Lower leg skin (tissue), 3 donors: ENCODE measurements around the gene NOMO2.
"Not testable (repeated sequence)": the region's sequence is repeated elsewhere in the genome, so short reads cannot be mapped to it uniquely, and the experiment has no call there.

ENCODE experiments used
- POLR2A ChIP-seq, 2 donors: fragments of 450-650 bp; IDR thresholded peaks; one replicate each; pipeline ENCODE4 v1.6.1; 2016 to 2017; ENCODE audit warnings: antibody characterized with exemption in 2 of 2, mild to moderate bottlenecking in 1 of 2, moderate library complexity in 1 of 2
- TF ChIP-seq, protein P1 (sequence below), 3 donors: fragments of 450-650 bp; IDR thresholded peaks; one replicate each; pipeline ENCODE4 v1.5.1; 2016; ENCODE audit warnings: antibody characterized with exemption in 3 of 3, mild to moderate bottlenecking in 3 of 3, moderate library complexity in 2 of 3

DNA sequence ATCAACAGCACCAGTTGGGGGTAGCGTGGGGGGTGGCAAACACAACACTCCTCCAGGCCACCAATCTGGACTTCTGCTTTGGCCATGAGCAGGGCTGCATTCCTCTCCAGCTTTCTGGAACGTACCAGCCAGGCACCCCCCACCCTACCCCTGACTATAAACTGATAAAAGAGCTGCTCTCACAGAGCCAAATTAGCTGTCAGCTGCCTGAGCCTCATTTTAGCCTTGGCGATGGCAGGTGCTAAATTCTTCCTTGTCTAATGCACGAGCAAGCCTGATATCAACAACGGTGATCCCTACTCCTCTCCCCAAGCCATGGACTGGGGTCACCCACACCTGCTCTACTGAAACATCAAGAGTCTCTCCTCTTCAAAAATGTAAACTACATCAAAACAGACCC lies 8.2 kb downstream of the NOMO2 start:
- TF ChIP-seq, protein P1, sequence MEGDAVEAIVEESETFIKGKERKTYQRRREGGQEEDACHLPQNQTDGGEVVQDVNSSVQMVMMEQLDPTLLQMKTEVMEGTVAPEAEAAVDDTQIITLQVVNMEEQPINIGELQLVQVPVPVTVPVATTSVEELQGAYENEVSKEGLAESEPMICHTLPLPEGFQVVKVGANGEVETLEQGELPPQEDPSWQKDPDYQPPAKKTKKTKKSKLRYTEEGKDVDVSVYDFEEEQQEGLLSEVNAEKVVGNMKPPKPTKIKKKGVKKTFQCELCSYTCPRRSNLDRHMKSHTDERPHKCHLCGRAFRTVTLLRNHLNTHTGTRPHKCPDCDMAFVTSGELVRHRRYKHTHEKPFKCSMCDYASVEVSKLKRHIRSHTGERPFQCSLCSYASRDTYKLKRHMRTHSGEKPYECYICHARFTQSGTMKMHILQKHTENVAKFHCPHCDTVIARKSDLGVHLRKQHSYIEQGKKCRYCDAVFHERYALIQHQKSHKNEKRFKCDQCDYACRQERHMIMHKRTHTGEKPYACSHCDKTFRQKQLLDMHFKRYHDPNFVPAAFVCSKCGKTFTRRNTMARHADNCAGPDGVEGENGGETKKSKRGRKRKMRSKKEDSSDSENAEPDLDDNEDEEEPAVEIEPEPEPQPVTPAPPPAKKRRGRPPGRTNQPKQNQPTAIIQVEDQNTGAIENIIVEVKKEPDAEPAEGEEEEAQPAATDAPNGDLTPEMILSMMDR (IDR thresholded peaks at IDR 0.05), result not testable (repeated sequence)
- TF ChIP-seq POLR2A (IDR thresholded peaks at IDR 0.05), result not testable (repeated sequence)
